PFSK-1 (cell line): ENCODE measurements around the gene SLC25A48.

Experiments
- POLR2AphosphoS5 ChIP-seq: IDR thresholded peaks from 2 replicates; pipeline ENCODE4 v1.6.1; 2012; ENCODE audit warnings: low read depth, mild to moderate bottlenecking, control low read depth, low read length, moderate library complexity
- REST ChIP-seq, 2 experiments: IDR thresholded peaks; 2 replicates each; pipeline versions ENCODE4 v1.6.1 to v1.8.0; 2011 to 2012; ENCODE audit warnings: low read depth in 2 of 2, low read length in 2 of 2, control low read depth in 1 of 2, inconsistent platforms in 1 of 2, mild to moderate bottlenecking in 1 of 2, moderate library complexity in 1 of 2; ENCODE audit not compliant: insufficient read depth in 1 of 2
- TAF1 ChIP-seq: IDR thresholded peaks from 2 replicates; pipeline ENCODE4 v1.6.1; 2012; ENCODE audit warnings: low read length, control low read depth, borderline replicate concordance; ENCODE audit not compliant: insufficient read depth

- no peak for TF ChIP-seq POLR2AphosphoS5
- TF ChIP-seq TAF1, result no peak
- TF ChIP-seq REST (IDR thresholded peaks at IDR 0.05; ENCODE audit: insufficient read depth in 1 of 2, low read depth in 2 of 2, low read length in 2 of 2), result no peak
Observed at GRCh38 chr5:135834639-135835529, at the start of gene SLC25A48.
